A549 (cell line): ENCODE measurements around the gene ATP13A3. TPM values are rescaled to one million over a fixed set of nuclear protein-coding genes. Genes with fewer than 3 reads are reported as not detected.

Source experiments
- ATAC-seq, 2 experiments: fragments of 200-7000 bp in 1 of 2; fragments of >200 bp in 1 of 2; cut with Nextera tagmentation in 1 of 2; cut with Tn5 transposase in 1 of 2; 3 replicates each; pipeline versions ENCODE4 v1.8.0 to v1.9.1; 2018 to 2020; ENCODE audit warnings: mild to moderate bottlenecking in 1 of 2, moderate library complexity in 1 of 2
- CTCF ChIA-PET: fragments of 300-600 bp; sonication (Branson Sonifier 250); formaldehyde crosslinking; extraction: SDS; loops from one replicate; lab custom pipeline; 2021; ENCODE audit warnings: antibody characterized with exemption, inconsistent platforms; lab: Yijun Ruan, JAX
- POLR2A ChIA-PET: fragments of 350-600 bp; formaldehyde crosslinking; extraction: SDS; loops from one replicate; lab custom pipeline; 2021; ENCODE audit warnings: antibody characterized with exemption, inconsistent platforms; lab: Yijun Ruan, JAX
- DNase-seq, 2 experiments: peaks; one replicate each; pipeline versions ENCODE4 v3.0.0 to v3.0.0-alpha.2; 2011 to 2016; ENCODE audit warnings: low read depth in 1 of 2, low spot score in 1 of 2
- FAIRE-seq: peaks from 2 replicates; lab custom pipeline; 2011; peaks lifted over from hg19 to GRCh38; lab: Jason Lieb, UNC
- H3K27ac ChIP-seq, 2 experiments: fragments of >200 bp; sonication (Bioruptor Twin); formaldehyde crosslinking; 3 replicates each; pipeline ENCODE4 v1.5.1; 2016 to 2017
- H3K4me1 ChIP-seq: fragments of >200 bp; sonication (Bioruptor Twin); formaldehyde crosslinking; 3 replicates; pipeline ENCODE4 v1.6.1; 2016
- H3K4me2 ChIP-seq: fragments of >200 bp; sonication (Bioruptor Twin); formaldehyde crosslinking; 3 replicates; pipeline ENCODE4 v1.6.1; 2016
- H3K4me3 ChIP-seq: fragments of >200 bp; sonication (Bioruptor Twin); formaldehyde crosslinking; 3 replicates; pipeline ENCODE4 v1.5.1; 2016
- H3K9me3 ChIP-seq: fragments of >200 bp; sonication (Bioruptor Twin); formaldehyde crosslinking; 3 replicates; pipeline ENCODE4 v1.6.1; 2016
- BHLHE40 ChIP-seq: IDR thresholded peaks from 2 replicates; pipeline ENCODE4 v1.6.1; 2012; ENCODE audit warnings: low read depth, low read length, inconsistent platforms
- CHD2 ChIP-seq: fragments of 150-350 bp; IDR thresholded peaks from 2 replicates; pipeline ENCODE4 v1.6.1; 2014; ENCODE audit warnings: low read length; ENCODE audit not compliant: partially characterized antibody
- CHD4 ChIP-seq: fragments of 200-600 bp; sonication (generic); IDR thresholded peaks from 2 replicates; pipeline ENCODE4 v1.6.1; 2016; ENCODE audit warnings: antibody characterized with exemption, mild to moderate bottlenecking, borderline replicate concordance
- EHMT2 ChIP-seq: fragments of 200-600 bp; sonication (generic); IDR thresholded peaks from 2 replicates; pipeline ENCODE4 v1.6.1; 2016; ENCODE audit warnings: antibody characterized with exemption, low read depth, mild to moderate bottlenecking, moderate library complexity
- EP300 ChIP-seq, 2 experiments: fragments of >200 bp; sonication (Bioruptor Twin); formaldehyde crosslinking; IDR thresholded peaks; 2 replicates in 1 of 2; 3 replicates in 1 of 2; pipeline ENCODE4 v1.6.1; 2016 to 2017
- ESRRA ChIP-seq: fragments of 150-350 bp; IDR thresholded peaks from 2 replicates; pipeline ENCODE4 v1.6.1; 2014; ENCODE audit warnings: mild to moderate bottlenecking, low read length, borderline replicate concordance
- HDAC2 ChIP-seq: fragments of 200-600 bp; sonication (generic); IDR thresholded peaks from 2 replicates; pipeline ENCODE4 v1.6.1; 2016
- HEYL ChIP-seq: fragments of 250-450 bp; sonication (Bioruptor Pico); IDR thresholded peaks from 2 replicates; pipeline ENCODE4 v1.8.0; 2021; ENCODE audit warnings: mild to moderate bottlenecking, moderate library complexity
- KDM1A ChIP-seq: fragments of 200-600 bp; sonication (generic); IDR thresholded peaks from 2 replicates; pipeline ENCODE4 v1.6.1; 2016; ENCODE audit warnings: low read depth, mild to moderate bottlenecking
- MAZ ChIP-seq: fragments of 150-350 bp; IDR thresholded peaks from 2 replicates; pipeline ENCODE4 v1.6.1; 2014; ENCODE audit warnings: antibody characterized with exemption, low read depth, low read length, borderline replicate concordance
- MYC ChIP-seq: IDR thresholded peaks from 2 replicates; pipeline ENCODE4 v1.6.1; 2012; ENCODE audit warnings: mild to moderate bottlenecking, inconsistent platforms, low read length, improper control_type of control experiment, borderline replicate concordance
- NFE2L2 ChIP-seq: fragments of 150-350 bp; conservative IDR thresholded peaks from 2 replicates; pipeline ENCODE4 v1.6.1; 2014; ENCODE audit warnings: low read length
- NPAS2 ChIP-seq: fragments of 250-450 bp; sonication (Bioruptor Pico); IDR thresholded peaks from 2 replicates; pipeline ENCODE4 v1.8.0; 2022; ENCODE audit warnings: mild to moderate bottlenecking, moderate library complexity, borderline replicate concordance
- NR3C1 ChIP-seq: fragments of >200 bp; sonication (Bioruptor Twin); formaldehyde crosslinking; IDR thresholded peaks from 3 replicates; pipeline ENCODE4 v1.6.1; 2017
- RAD21 ChIP-seq, 2 experiments: fragments of >200 bp in 1 of 2; sonication (Bioruptor Twin) in 1 of 2; formaldehyde crosslinking in 1 of 2; IDR thresholded peaks in 1 of 2; conservative IDR thresholded peaks in 1 of 2; 2 replicates in 1 of 2; 3 replicates in 1 of 2; pipeline ENCODE4 v1.6.1; 2012 to 2018; ENCODE audit warnings: inconsistent platforms in 1 of 2
- RCOR1 ChIP-seq: fragments of 150-350 bp; IDR thresholded peaks from 2 replicates; pipeline ENCODE4 v1.6.1; 2014; ENCODE audit warnings: antibody characterized with exemption, low read length, low read depth
- REST ChIP-seq: fragments of 200-600 bp; sonication (generic); IDR thresholded peaks from 2 replicates; pipeline ENCODE4 v1.6.1; 2016; ENCODE audit warnings: antibody characterized with exemption, mild to moderate bottlenecking, moderate library complexity
- RFX5 ChIP-seq: fragments of 450-650 bp; IDR thresholded peaks from 2 replicates; pipeline ENCODE4 v1.7.1; 2014; ENCODE audit warnings: antibody characterized with exemption, mild to moderate bottlenecking, moderate library complexity
- RNF2 ChIP-seq: fragments of 200-600 bp; sonication (generic); IDR thresholded peaks from 2 replicates; pipeline ENCODE4 v1.6.1; 2016; ENCODE audit warnings: low read depth, mild to moderate bottlenecking, antibody characterized with exemption, moderate library complexity, borderline replicate concordance
- TFCP2L1 ChIP-seq: fragments of 250-450 bp; sonication (Bioruptor Pico); IDR thresholded peaks from 2 replicates; pipeline ENCODE4 v1.5.0; 2021; ENCODE audit warnings: mild to moderate bottlenecking
- USF2 ChIP-seq: fragments of 450-650 bp; IDR thresholded peaks from 2 replicates; pipeline ENCODE4 v1.6.1; 2014; ENCODE audit warnings: antibody characterized with exemption
- ZSCAN20 ChIP-seq: fragments of 250-450 bp; sonication (Bioruptor Pico); IDR thresholded peaks from 2 replicates; pipeline ENCODE4 v1.8.0; 2022; ENCODE audit warnings: mild to moderate bottlenecking, moderate library complexity
- WGBS: methylation state at CpG from one replicate; pipeline ENCODE4 v1.1.6; 2017; ENCODE audit errors: missing lambda C conversion rate; 5-methylcytosine and 5-hydroxymethylcytosine counted together
- polyA plus RNA-seq, 4 experiments: library from polyadenylated mRNA; depleted of rRNA in 3 of 4; stranded (reverse); fragments of >200 nt; fragmentation: RNase III in 1 of 4; extraction: RNeasy Plus Mini Kit Qiagen cat#74134 plus additional on column Dnase treatment in 1 of 4; gene quantifications; 2 replicates in 3 of 4; 3 replicates in 1 of 4; pipeline ENCODE4 v1.2.3, GENCODE V29; 2011 to 2017
- TF ChIP-seq, protein P1 (sequence below): fragments of 250-450 bp; sonication (Bioruptor Pico); IDR thresholded peaks from 2 replicates; pipeline ENCODE4 v1.5.0; 2021; ENCODE audit warnings: mild to moderate bottlenecking, moderate library complexity, borderline replicate concordance
- TF ChIP-seq, protein P2 (sequence below): IDR thresholded peaks from 2 replicates; pipeline ENCODE4 v1.6.1; 2012

The ATP13A3 gene
- polyA plus RNA-seq, 2 of the 4 experiments (the other 2 are of a cell fraction) = 63.6 to 102 TPM

- Histone ChIP-seq H3K4me1 (no peaks in the 10 kb centered on the region), H3K4me2 (no peak overlapping the region), H3K4me3 (no peak overlapping the region), H3K27ac (no peak overlapping the region), H3K9me3 (no peaks in the 10 kb centered on the region)
- ATAC-seq (no peak), FAIRE-seq (no peak), DNase-seq (no peak)
- ChIA-PET CTCF (interaction anchor here (0.6 kb wide), 1 partner anchor 35 kb away, joined by 5 read pairs; no protein-coding TSS in a partner anchor), POLR2A (no interaction called here)
- no peak for TF ChIP-seq RFX5
- no peak for TF ChIP-seq HEYL (CRISPR knock-in tag)
- TF ChIP-seq MAZ = no peak
- TF ChIP-seq, protein P1, sequence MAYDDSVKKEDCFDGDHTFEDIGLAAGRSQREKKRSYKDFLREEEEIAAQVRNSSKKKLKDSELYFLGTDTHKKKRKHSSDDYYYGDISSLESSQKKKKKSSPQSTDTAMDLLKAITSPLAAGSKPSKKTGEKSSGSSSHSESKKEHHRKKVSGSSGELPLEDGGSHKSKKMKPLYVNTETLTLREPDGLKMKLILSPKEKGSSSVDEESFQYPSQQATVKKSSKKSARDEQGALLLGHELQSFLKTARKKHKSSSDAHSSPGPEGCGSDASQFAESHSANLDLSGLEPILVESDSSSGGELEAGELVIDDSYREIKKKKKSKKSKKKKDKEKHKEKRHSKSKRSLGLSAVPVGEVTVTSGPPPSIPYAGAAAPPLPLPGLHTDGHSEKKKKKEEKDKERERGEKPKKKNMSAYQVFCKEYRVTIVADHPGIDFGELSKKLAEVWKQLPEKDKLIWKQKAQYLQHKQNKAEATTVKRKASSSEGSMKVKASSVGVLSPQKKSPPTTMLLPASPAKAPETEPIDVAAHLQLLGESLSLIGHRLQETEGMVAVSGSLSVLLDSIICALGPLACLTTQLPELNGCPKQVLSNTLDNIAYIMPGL (CRISPR knock-in tag) = no peak
- no peak for TF ChIP-seq EP300 (IDR thresholded peaks at IDR 0.05)
- no peak for TF ChIP-seq ZSCAN20 (CRISPR knock-in tag)
- no peak for TF ChIP-seq BHLHE40
- no peak for TF ChIP-seq HDAC2
- no peak for TF ChIP-seq RAD21 (conservative IDR thresholded peaks at IDR 0.05 in 1 of 2, IDR thresholded peaks at IDR 0.05 in 1 of 2)
- TF ChIP-seq RCOR1 = no peak
- no peak for TF ChIP-seq ESRRA
- no peak for TF ChIP-seq CHD4
- TF ChIP-seq EHMT2 = no peak
- 73% methylated on average over 10 of the region's 10 CpGs for WGBS
These were observed 110.6 kb downstream of the ATP13A3 start for GRCh38 chr3:194376241-194376560.

DNA sequence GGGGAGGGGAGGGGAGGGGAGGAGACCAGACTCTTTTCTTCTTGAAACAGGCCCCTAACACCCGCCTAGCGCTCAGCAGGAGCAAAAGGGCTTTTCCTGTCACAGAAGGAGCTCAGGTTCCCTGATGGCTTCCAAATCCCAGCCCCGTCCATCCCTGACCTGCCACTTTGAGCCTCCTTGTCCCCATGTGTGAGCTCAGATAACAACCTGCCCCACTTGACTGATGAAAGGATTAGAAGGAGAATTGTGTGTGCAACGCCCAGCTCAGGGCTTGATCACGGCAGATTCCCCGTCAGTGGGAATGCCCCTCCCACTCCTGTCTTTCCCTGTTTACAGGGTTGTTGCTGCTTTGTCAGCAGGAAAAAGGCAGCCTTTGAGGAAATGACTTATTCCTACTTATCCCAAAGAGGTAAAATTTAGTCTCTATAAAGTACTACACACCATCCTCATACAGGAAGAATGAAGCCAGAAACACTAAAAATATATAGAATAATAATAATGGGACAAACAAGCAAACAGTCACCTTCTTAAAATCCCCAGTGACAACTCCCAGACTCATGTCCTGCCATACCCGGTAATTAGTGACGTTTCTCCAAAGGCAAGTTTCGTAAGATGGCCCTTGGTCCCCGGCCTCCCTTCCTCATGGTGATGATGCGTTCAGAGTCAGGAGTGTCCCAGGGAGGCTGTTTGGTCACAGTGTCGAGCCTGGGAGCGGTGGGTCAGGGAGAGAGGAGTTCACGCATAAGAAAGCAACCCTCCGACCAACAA lies 111.1 kb downstream of the ATP13A3 start:
- H3K4me1 ChIP-seq = no peaks in the 10 kb centered on the region
- no peak for TF ChIP-seq MYC
- POLR2A ChIA-PET = no interaction called here
- FAIRE-seq = no peak
- H3K4me2 ChIP-seq = no peak overlapping the region
- CTCF ChIA-PET = interaction anchor here (1.2 kb wide), 1 partner anchor 32 kb away, joined by 5 read pairs; no protein-coding TSS in a partner anchor
- no peak overlapping the region for H3K27ac ChIP-seq
- no peak overlapping the region for H3K4me3 ChIP-seq
- no peak for ATAC-seq
- WGBS = 58% methylated on average over 15 of the region's 15 CpGs
- no peaks in the 10 kb centered on the region for H3K9me3 ChIP-seq
- DNase-seq = peak in 1 of 2 experiments; percentile 11

- Histone ChIP-seq H3K4me3 (no peak overlapping the region), H3K9me3 (no peaks in the 10 kb centered on the region), H3K4me1 (no peaks in the 10 kb centered on the region), H3K27ac (no peak overlapping the region), H3K4me2 (no peak overlapping the region)
- FAIRE-seq = no peak
- ChIA-PET CTCF (interaction anchor here (0.6 to 1.2 kb wide), 3 partner anchors 20 to 710 kb away, joined by 3 to 5 read pairs (median 3); no protein-coding TSS in a partner anchor), POLR2A (no interaction called here)
- DNase-seq = no peak
- no peak for ATAC-seq
- 79% methylated on average over 5 of the region's 10 CpGs for WGBS
- TF ChIP-seq, protein P1 (CRISPR knock-in tag) = no peak
- TF ChIP-seq REST = no peak
- no peak for TF ChIP-seq USF2
- TF ChIP-seq NPAS2 (CRISPR knock-in tag) = no peak
- no peak for TF ChIP-seq NR3C1
- no peak for TF ChIP-seq KDM1A
- TF ChIP-seq MAZ = no peak
- TF ChIP-seq NFE2L2 = no peak
- TF ChIP-seq, protein P2, sequence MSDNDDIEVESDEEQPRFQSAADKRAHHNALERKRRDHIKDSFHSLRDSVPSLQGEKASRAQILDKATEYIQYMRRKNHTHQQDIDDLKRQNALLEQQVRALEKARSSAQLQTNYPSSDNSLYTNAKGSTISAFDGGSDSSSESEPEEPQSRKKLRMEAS = no peak
- TF ChIP-seq BHLHE40 = no peak
- no peak for TF ChIP-seq RAD21 (conservative IDR thresholded peaks at IDR 0.05 in 1 of 2, IDR thresholded peaks at IDR 0.05 in 1 of 2)
- no peak for TF ChIP-seq TFCP2L1 (CRISPR knock-in tag)
- no peak for TF ChIP-seq HEYL (CRISPR knock-in tag)
- TF ChIP-seq CHD2 = no peak
- TF ChIP-seq RNF2 = no peak
These were observed 111.9 kb downstream of the ATP13A3 start for GRCh38 chr3:194374935-194375334.
